NCI-H146 treated with DMSO at 0.1 percent for 48 hours (cell line): ENCODE measurements around the gene RRP36.
A peak's percentile ranks its signal among the peaks of the same experiment; 100 is the strongest.
"Not testable (repeated sequence)": the region's sequence is repeated elsewhere in the genome, so short reads cannot be mapped to it uniquely, and the experiment has no call there.

Experiments used
- DNase-seq: peaks from one replicate; lab custom pipeline; 2025; ENCODE audit not compliant: unreplicated experiment; lab: John Stamatoyannopoulos, UW

Gene RRP36, protein sequence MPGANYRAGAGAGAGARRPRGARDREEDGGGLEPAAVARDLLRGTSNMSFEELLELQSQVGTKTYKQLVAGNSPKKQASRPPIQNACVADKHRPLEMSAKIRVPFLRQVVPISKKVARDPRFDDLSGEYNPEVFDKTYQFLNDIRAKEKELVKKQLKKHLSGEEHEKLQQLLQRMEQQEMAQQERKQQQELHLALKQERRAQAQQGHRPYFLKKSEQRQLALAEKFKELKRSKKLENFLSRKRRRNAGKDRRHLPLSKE

DNA sequence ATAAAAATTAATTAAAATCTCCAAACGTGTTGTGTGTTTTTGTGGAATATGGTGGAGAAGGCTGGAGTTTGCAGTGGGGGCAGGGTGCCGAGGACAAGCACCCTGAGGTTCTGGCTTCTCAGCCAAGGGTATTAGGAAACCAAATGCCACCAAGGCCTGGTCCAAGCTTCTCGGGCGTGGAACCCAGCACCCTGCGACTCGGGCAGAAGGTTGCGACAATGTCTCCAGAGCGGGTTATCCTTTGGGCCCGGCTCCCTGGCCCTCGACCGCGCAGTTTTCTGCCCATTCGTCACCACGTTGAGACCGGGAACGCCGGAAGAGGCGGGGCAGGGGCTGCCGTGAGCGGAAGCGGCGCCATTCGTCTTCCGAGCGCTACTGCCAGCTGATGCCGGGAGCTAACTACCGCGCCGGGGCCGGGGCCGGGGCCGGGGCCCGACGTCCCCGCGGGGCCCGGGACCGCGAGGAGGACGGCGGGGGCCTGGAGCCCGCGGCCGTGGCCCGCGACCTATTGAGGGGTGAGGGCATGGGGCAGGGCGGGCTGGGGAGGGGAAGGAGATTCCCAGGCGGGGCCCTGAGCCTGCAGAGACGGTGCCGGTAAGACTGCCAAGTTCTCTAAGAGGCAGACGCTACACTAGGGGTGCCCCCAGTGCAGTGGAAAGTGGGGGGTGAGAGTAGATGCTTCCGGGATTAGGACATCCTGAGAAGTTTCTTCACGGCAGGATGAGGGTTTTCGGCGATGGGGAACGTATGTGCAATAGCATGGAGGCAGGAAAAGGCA is at the start of gene RRP36:
RRP36 (plus strand) TSS at position 354 of the 778 bp plus-strand sequence; CDS start at position 386, 32 bp downstream.
- peak; percentile 56 for DNase-seq

DNA sequence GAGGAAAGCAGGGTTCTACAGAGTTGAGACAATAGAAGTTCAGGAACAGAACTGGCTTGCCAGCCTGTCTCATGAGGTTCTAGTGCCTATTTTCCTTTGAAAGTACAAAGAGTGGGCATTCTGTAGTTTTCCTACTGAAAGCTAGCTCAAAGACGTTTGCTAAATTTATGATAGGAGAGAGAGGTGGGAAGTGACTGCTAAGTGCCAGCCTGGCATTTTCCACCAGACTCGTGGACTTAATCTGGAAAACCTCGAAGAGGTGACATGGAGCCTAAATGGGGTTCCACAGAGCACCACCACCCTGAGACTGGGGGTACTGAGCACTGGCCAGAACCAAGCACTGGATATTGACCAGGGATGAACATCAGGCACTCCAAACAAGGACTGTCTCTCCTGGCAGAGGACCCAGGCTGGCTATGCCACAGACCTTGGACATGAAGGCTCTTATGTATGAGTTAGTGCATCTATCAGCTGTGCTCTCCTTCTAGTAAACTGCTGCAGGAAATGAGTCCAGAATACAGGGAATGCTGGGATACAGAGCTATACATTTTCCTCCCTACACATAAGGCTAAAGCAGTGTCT is 49.6 kb upstream of the RRP36 start:
- no peak for DNase-seq

DNA sequence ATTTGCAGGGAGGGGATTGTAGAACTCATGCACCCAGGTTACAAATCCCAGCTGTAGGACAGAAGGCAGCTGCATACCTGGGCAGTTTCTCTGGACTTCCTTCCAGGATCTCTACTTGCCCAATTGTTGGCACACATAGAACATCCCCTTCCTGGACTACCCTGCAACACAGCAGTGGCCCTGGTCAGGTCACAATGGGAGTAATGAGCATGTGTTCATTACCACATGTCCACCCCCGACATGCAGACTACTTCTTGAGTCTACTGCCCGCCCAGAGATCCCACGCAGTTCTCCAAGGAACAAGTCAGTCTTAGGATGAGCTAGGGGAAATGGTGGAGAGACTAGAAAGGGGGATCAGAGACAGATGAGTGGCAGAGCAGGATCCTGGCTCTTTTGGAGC is 47.5 kb upstream of the RRP36 start:
- DNase-seq: no peak

DNA sequence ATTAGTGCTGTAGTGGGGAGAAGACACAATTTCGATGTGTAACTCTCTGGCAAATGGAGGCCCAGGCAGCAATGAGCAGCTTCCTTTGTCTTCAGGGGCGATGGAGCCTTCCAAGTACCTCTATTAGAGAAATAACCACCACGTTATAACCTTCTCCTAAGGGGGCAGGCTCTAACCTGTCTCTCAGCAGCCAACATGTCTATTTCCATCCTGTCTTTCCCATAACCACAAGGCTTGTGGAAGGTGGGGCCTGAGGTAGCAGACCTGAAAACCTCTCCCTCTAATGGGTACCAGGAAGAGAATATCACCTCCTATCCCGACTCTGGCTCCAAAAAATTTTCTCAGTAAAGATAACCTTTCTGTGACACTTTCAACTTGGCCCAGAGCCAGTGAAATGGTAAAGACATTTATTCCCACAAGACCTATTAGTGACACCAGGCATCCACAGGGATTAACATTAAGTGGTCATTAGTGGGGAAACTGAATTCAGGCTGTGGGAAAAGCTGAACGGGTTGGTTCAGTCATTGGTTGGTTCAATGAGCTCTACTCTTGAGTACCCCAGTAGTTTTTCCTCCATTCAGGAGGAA is 46.4 kb upstream of the RRP36 start:
- DNase-seq: no peak

DNA sequence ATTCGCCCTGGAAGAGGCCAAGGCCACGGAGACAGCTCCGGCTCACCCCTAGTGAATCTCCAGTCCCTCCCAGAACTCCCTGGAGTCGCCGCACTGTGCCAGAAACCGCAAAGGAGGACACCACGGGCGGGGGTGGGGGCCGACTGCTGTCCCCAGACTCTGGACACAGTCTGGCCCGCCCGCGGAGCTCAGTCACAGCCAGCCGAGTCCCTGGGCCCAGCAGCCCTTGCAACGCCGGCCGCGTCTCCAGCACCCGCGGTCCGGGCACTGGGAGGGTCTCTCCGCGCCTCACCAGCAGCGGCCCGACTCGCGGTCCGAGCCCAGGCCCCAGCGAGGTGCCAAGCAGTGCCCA is 43.0 kb upstream of the RRP36 start:
- no peak for DNase-seq

DNA sequence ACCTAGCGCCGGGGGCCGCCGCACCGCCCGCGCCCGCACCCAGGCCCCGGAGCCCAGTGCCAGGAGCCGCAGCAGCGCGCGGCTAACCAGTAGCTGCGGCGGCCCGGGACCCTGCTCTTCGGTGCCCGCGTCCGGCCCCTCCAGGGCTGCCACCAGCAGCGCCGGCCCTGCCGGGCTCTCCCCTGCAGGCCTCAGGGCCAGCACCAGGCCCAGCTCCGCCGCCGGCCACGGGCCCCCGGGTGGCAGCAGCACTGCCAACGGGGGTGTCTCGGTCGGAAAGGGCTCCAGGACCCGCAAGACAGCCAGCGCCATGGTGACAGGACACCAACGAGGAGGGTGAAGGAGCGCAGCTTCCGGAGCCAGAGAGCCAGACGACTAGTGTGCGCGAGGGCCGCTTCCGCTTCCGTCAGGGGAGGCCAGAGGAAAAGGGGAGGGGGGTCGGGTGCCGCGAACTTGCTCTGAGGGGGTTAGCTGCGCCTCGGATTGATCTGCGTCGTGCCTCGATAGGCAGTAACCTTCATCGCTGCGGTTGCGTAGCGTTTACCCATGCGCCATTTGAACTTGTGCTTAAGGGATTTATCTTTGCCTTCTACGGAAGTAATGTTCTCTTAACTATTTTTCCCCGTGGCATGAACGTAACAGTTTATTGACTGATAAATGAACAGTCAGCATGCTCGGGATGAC is 42.4 kb upstream of the RRP36 start, which contains the start of gene PEX6:
PEX6 (minus strand) TSS at position 343 of the 684 bp plus-strand sequence; CDS start at position 312, 31 bp downstream.
- peak; percentile 94 for DNase-seq

DNA sequence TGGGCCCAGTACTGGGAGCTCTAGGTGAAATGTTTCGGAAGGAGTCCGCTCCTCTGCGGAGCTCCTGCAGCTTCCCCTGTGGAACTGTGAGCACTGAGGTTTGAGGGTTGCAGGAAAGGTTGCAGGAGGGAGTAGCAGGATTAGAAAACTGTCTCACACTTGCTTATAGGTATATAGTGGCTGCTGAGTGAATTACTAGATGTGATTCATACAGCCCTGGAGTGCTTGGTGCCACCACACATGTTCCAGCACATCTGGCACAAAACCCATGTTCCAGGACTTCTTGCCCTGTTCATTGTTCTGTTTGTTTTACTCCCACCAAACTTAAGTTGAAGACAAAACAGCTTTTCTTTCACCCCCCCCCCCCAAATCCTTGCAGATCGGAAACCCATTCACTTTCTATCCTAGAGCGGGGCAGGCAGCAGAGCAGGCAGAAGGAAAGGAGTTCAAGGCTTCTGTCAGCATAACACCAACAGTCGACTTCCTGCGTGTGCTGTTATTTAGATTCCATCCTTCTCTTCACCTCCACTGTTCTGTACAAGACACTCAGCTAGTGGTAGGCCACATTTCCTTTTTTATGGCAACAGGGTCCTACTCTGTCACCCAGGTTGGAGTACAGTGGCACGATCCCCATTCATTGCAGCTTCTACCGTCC is 41.8 kb upstream of the RRP36 start:
- no peak for DNase-seq

DNA sequence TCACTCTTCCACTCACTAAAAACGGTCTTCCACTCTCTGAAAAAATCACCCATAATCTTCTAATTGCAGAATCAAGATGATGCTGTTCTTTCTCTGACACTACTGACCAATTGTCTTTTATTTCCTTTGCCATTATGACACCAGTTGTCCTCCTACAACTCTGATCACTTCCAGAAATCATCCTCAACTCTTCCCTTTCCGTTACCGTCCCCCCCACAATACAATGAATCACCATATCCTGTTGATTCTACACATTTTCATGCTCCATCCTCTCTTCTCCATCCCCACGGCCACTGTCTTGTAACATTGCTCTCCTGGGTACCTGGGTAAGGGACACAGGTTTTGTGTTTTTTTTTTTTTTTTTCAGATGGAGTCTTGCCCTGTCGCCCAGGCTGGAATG is 39.6 kb upstream of the RRP36 start:
- no peak for DNase-seq

DNA sequence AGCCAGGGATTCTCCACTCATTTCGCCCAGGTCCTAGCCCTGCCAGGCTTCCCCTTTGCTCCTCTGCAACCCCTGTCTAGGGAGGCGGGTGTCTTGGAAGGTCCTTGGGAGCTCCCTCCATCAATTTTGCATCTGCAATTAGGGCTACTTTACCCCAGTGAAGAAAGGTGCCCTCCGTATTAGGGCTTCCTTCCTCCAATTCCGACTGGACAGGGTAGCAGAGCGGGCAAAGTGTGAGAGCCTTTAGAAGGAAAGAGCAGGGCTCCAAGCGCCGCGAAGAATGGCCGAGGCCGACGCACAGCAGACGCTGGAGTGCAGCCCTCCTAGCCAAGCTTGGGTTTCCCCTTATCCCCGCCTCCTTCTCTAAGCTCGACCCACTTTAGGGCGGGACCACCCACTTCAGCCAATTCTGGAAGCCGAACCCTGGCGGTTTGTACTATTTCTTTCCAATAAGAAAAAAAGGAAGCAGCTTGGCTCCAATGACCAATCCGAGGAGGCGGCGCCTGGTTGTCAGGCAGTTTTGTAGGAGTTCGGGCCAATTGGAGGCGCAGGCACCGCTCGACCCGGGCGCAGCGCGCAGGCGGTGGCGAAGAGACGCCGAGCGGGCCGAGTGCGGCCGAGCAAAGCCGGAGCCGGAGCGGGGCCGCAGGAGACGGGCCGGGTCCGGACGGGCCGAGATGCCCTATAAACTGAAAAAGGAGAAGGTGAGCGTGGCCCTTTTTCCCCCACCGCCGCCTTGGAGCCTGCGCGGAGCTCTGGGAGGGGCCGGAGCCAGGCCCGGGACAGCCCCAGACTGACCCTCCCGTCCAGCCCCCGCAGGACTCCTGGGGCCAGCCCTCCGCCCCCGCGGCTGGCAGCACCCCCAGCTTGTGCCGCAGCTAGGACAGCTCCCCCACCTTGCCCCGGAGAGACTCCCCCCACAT is 37.2 kb upstream of the RRP36 start, which contains the start of gene PPP2R5D:
PPP2R5D (plus strand) TSS at position 570 of the 923 bp plus-strand sequence; CDS start at position 678, 108 bp downstream.
- DNase-seq: peak; percentile 100

DNA sequence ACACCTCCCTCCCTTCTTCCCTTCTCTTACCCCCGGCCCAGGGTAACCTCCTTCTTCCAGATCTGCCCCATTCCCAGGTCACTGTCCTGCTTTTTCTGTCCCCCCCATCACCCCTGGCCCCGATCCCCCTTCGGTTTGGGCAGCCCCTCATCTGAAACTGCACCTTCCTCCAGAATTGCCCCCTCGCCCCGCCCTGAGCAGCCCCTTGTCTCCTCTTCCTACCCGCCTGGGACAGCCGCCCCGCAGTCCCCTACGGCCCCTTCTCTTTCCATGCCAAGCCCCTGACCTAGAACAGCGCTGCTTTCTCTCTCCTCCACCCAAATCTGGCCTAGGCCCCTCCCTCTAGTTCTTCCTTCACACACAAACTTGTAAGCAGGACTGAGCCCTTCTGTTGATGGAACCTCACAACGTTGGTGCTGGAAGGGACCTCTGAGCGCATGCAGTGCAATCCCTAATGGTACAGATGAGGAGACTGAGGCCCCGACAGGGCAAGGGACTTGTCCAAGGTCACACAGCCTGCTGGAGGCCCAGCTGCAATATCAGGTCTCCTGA is 36.4 kb upstream of the RRP36 start:
- peak; percentile 23 for DNase-seq

DNA sequence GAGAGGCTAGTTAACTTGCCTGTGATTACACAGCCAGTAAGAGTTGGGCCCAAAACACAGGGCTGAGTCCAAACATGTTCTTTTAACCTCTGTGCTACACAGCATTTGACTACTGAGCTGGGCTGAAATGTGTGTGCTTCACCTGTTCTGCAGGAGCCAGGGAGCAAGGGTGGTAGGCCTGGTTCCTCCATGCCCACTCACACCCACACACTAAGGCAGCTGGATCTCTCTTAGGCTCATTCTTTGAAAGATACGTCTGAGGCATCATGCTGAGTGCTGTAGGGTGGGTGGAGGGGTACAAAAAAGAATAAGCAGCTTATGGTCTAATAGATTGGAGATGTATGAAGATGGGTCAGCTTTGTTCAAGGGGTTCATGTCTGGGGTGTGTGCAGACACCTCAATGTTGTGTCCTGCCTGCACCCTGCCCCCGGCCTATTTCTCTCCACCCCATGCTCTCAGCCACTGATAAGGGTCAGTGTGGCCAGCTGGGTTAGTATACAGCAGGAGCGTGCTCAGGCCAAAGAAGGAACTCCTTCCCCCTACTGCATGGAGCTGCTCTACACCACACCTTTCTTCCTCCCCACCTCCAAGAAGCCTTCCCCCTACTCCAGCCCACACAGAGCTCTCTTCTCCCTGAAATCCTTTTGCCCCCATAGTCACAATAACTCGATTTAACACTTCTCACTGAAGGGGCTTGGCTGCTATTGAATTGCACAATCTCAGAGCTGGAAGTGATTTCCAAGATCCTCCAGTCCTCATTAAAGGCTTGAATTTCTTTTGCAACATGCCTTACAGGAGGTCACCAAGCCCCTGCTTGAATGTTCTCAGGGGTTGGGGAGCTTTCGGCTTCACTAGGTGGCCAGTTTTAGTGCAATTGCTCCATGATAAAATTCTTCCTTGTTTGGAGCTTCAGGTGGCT is 33.6 kb upstream of the RRP36 start:
- no peak for DNase-seq

DNA sequence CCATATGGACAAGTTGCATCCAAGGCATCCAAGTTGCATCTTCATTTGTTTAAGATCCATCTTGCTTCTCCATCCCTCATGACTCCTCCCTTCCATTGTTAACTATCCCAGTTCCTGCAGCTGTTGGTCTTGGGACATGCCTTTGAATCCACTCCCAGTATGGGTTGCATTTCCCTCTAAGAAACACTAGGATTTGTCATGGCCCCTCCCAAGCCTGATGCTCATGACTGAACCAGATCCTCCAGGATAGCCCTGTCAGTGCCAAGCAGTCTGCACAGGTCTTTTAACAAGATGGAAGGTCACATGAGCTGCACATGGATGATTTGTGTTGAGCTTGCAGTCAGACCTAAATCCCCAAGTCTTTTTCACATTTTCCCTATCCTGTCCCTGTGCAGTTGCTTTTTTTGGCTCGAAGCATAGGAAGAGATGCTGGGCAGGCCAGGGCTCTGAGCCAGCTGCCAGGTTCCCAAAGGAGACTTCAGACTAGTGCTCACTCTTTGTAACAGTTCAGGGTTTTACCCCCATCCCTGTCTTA is 32.9 kb upstream of the RRP36 start:
- no peak for DNase-seq

DNA sequence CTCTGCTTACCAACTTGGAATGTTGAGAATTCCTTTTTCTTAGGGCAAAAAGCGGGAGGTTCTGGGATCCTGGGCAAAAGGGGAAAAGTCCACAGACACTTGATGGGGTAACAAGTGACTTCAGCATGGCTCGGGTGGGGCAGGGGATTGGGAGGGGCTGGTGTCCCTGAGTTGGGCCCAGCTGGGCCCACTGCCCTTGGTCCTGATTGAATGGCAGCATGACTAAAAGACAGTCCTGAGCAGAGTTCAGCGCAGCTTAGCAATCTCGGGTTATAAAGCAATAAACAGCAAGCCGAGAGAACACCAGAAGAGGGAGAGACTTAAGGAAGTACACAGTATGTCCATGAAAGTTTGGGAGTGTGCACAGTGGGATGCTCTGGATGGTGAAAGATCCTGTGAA is 31.5 kb upstream of the RRP36 start:
- no peak for DNase-seq

DNA sequence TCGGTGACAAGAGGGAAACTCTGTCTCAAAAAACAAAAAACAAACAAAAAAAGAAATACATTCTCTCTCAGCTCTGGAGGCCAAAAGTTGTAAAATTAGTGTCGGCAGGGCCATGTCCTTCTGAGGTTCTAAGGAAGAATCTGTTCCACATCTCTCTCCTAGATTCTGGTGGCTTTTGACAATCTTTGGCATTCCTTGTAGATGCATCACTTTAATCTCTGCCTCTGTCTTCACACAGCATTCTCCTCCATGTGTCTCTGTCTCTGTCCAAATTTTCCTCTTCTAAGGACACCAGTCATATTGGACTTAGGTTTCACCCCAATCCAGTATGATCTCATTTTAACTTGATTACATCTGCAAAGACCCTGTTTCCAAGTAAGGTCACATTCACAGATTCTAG is 28.0 kb upstream of the RRP36 start:
- DNase-seq: no peak

DNA sequence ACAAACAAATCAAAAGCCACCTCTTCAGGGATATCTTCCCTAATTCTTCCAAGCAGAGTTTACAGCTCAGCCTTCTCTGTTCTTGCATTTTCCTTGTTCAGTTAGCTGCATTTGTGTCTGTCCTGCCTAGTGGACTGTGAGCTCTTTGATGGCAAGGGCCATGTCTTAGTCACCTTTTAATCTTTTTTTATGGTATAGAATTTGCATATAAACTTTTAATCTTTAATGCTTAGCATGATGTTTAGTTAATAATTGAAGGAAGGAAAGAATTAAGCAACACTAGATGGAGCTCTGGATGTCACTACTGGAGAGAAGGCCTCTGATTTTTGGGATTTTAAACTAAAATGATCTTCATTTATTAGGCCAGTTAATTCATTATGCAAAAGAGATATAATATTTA is 24.9 kb upstream of the RRP36 start:
- no peak for DNase-seq

DNA sequence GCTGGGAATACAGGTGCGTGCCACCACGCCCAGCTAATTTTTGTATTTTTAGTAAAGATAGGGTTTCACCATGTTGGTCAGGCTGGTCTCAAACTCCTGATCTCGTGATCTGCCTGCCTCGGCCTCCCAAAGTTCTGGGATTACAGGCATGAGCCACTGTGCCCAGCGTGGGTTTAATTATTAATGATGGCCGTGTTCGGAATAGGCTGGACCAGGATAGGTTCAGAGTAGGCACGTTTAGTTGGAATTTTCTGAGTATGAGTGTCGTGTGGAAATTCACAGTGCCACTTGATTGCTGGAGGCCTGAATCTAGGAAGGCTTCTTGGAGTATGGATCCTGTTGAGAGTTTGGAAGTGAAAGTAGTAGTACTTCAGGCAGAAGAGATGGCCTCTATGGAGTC is 23.2 kb upstream of the RRP36 start:
- not testable (repeated sequence) for DNase-seq

DNA sequence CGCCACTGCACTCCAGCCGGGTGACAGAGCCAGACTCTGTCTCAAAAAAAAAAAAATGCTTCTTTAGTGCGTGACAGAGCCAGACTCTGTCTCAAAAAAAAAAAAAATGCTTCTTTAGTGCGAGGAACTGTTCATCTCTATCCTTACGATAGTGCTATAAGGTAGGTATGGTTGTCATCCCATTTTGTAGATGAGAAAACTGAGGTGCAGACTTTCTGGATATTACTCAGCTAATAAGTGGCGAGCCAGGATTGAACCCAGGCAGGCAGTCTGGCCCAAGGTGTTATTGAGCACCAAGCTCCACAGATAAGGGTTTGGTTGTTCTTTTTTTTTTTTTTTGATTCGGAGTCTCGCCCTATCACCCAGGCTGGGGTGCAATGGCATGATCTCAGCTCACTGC is 19.6 kb upstream of the RRP36 start:
- no peak for DNase-seq

DNA sequence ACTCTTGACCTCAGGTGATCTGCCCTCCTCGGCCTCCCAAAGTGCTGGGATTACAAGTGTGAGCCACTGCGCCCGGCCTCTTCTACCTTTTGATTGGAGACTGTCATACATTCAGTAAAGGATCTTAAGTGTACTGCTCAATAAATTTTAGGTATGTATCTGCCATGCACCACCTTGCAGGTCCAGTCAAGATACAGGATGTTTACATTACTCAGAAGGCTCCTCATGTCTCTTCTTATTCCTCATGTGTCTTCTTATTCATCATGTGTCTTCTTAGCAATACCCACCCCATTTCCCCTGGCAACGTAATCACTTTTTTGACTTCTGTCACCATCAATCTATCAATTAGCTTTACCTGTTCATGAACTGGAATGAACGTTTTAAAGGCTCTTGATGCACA is 15.6 kb upstream of the RRP36 start:
- no peak for DNase-seq
